OCI-LY3 (cell line): ENCODE measurements around the gene SGSH.

Experiments used
- H2AFZ ChIP-seq: fragments of 200-600, 300-600 bp; shearing (Covaris generic); 2 replicates; pipeline ENCODE4 v1.6.0; 2014; ENCODE audit warnings: antibody characterized with exemption, low read depth, low read length
- H3K27ac ChIP-seq: fragments of 200-600, 300-600 bp; sonication (generic); 2 replicates; pipeline ENCODE4 v1.5.1; 2014; ENCODE audit warnings: mild to moderate bottlenecking, low read length, moderate library complexity, mixed read lengths
- H3K27me3 ChIP-seq: fragments of 200-600, 300-600 bp; sonication (generic); 2 replicates; pipeline ENCODE4 v1.6.1; 2014; ENCODE audit warnings: low read depth, low read length, mixed read lengths
- H3K36me3 ChIP-seq: fragments of 200-600, 300-600 bp; sonication (generic); replicated peaks from 2 replicates; pipeline ENCODE3; 2014; ENCODE audit warnings: low read depth, low read length, mixed read lengths
- H3K4me1 ChIP-seq: fragments of 300-600, 200-600 bp; sonication (generic); 2 replicates; pipeline ENCODE4 v1.6.1; 2014; ENCODE audit warnings: low read length, mixed read lengths
- H3K4me2 ChIP-seq: fragments of 200-600, 300-600 bp; sonication (generic); 2 replicates; pipeline ENCODE4 v1.6.1; 2014; ENCODE audit warnings: low read length, mixed read lengths
- H3K4me3 ChIP-seq: fragments of 300-600, 200-600 bp; sonication (generic); 2 replicates; pipeline ENCODE4 v1.5.1; 2014; ENCODE audit warnings: antibody characterized with exemption, mild to moderate bottlenecking, low read length, moderate library complexity
- H3K79me2 ChIP-seq: fragments of 300-600, 200-600 bp; shearing (Covaris generic); 2 replicates; pipeline ENCODE4 v1.6.1; 2014; ENCODE audit warnings: mild to moderate bottlenecking, low read length, mixed read lengths
- H3K9ac ChIP-seq: fragments of 300-600, 200-600 bp; shearing (Covaris generic); 2 replicates; pipeline ENCODE4 v1.6.0; 2014; ENCODE audit warnings: mild to moderate bottlenecking, low read length, moderate library complexity
- H3K9me3 ChIP-seq: fragments of 200-600, 300-600 bp; shearing (Covaris generic); 2 replicates; pipeline ENCODE4 v1.6.1; 2014; ENCODE audit warnings: low read length, mixed read lengths; ENCODE audit not compliant: insufficient read depth
- H4K20me1 ChIP-seq: fragments of 200-600, 300-600 bp; sonication (generic); 2 replicates; pipeline ENCODE4 v1.6.1; 2016; ENCODE audit warnings: low read length, mixed read lengths; ENCODE audit not compliant: insufficient read depth
- CTCF ChIP-seq: fragments of 200-600, 300-600 bp; sonication (generic); IDR thresholded peaks from 2 replicates; pipeline ENCODE4 v1.5.1; 2014; ENCODE audit warnings: antibody characterized with exemption, low read length, low read depth
- EZH2phosphoT487 ChIP-seq: fragments of 200-600 bp; shearing (Covaris generic); IDR thresholded peaks from 2 replicates; pipeline ENCODE4 v1.6.1; 2018; ENCODE audit warnings: antibody characterized with exemption, mixed run types, low read depth

SGSH gene

GRCh38 chr17:80223838-80224497 lies 3.8 kb upstream of the SGSH start:
- H3K9me3 ChIP-seq: no peaks in the 10 kb centered on the region
- H3K79me2 ChIP-seq: peaks cover 11% of the 10 kb centered on the region
- H3K9ac ChIP-seq: no peak overlapping the region
- TF ChIP-seq CTCF (no peak), EZH2phosphoT487 (no peak)
- H2AFZ ChIP-seq: no peak overlapping the region
- H3K27ac ChIP-seq: no peak overlapping the region
- H3K36me3 ChIP-seq: no peaks in the 10 kb centered on the region
- H3K27me3 ChIP-seq: no peaks in the 10 kb centered on the region
- no peak overlapping the region for H3K4me2 ChIP-seq
- no peak overlapping the region for H3K4me3 ChIP-seq
- H3K4me1 ChIP-seq: peaks cover 7% of the 10 kb centered on the region; the same call in 1 of the 2 replicates
- peaks cover 3% of the 10 kb centered on the region; the same call in 1 of the 2 replicates for H4K20me1 ChIP-seq

GRCh38 chr17:80223142-80223815 lies 3.1 kb upstream of the SGSH start:
- Histone ChIP-seq H3K36me3 (peaks cover 4% of the 10 kb centered on the region), H3K4me3 (no peak overlapping the region), H3K4me2 (no peak overlapping the region), H4K20me1 (peaks cover 8% of the 10 kb centered on the region), H3K27ac (no peak overlapping the region), H3K4me1 (peaks cover 7% of the 10 kb centered on the region; the same call in 1 of the 2 replicates), H3K9me3 (no peaks in the 10 kb centered on the region), H2AFZ (no peak overlapping the region), H3K27me3 (no peaks in the 10 kb centered on the region), H3K79me2 (peaks cover 16% of the 10 kb centered on the region), H3K9ac (no peak overlapping the region)
- no peak for TF ChIP-seq CTCF
- no peak for TF ChIP-seq EZH2phosphoT487

- no peak overlapping the region for H3K27ac ChIP-seq
- peaks cover 17% of the 10 kb centered on the region for H3K79me2 ChIP-seq
- no peak overlapping the region for H3K4me3 ChIP-seq
- H3K9ac ChIP-seq: no peak overlapping the region
- H4K20me1 ChIP-seq: peaks cover 15% of the 10 kb centered on the region
- no peaks in the 10 kb centered on the region for H3K27me3 ChIP-seq
- no peak overlapping the region for H2AFZ ChIP-seq
- no peak for TF ChIP-seq EZH2phosphoT487
- TF ChIP-seq CTCF: no peak
- no peaks in the 10 kb centered on the region for H3K9me3 ChIP-seq
- peaks cover 11% of the 10 kb centered on the region for H3K36me3 ChIP-seq
- no peak overlapping the region for H3K4me2 ChIP-seq
- peaks cover 7% of the 10 kb centered on the region; the same call in 1 of the 2 replicates for H3K4me1 ChIP-seq
Observed at GRCh38 chr17:80222376-80223141, 2.4 kb upstream of the SGSH start.
